GM18499 (cell line): Measurements from ENCODE around the gene CD6.
"Not testable (repeated sequence)": the region's sequence is repeated elsewhere in the genome, so short reads cannot be mapped to it uniquely, and the experiment has no call there.

ENCODE experiments used
- ATAC-seq: cut with Tn5 transposase; IDR thresholded peaks from one replicate; pipeline ENCODE4 v1.9.1; 2021; ENCODE audit warnings: moderate number of reproducible peaks; ENCODE audit not compliant: insufficient read depth, unreplicated experiment

Gene CD6

DNA sequence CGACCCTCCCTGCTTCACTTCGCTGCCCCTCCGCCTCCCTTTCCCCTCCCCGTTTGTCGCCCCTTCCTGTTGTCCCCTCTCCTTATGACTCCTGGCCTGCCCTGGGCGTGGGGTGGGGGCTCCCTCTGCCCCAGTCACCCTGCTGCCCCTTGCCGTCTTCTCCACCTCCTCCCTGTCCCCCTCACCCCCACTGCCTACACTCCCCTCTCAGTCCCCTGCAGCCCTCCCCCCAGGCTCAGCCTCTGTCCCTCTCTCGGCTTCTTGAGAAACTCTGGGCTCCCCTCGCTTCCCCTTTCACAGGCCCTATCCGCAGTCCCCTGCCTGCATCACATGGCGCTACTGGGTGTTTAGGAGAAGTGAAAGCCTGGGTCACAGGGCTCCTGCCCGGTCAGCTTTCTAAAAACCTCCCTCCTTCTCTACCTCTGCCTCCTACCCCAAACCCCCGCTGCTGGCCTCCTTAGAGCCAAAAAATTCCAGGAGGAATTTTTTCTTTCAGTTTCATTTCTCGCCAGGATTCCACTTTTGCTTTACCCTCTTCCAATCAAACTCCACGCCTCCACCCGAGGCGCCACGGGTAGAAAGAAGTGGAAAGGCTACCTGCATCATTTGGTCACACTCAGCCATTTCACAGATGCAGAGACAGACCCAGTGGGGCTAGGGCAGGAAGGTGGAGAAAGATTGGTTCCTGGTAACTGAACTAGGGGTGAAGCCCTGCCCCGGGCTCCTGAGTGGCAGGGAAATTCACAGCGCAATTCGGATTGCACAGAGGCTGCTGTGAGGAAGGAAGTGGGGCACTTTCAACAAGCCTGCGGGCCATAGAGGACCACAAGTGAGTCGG lies 19.4 kb upstream of the CD6 start, which contains the start of gene SLC15A3:
TSS of gene SLC15A3 (minus strand) at position 273 of the 838 bp plus-strand sequence. CDS start 625 bp downstream, outside the sequence.
- peak; percentile 28 for ATAC-seq

DNA sequence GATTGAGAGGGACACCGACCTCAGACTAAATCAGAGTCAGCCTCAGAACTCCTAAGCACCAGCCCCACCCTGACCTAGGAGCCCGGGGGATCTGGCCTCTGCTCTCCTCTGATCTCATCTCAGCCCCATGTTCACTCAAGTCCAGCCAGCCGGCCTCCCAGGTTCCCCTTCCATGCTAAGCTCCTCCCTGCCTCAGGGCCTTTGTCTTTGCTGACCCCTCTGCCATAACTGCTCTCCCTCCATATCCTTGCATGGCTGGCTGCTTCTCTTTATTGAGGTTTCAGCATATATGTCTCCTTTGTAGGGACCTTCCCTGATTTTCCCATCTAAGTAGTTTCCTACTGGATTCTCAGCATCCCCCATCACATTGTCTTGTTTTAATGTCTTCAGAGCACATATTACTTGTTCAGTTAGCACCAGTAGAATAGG lies 18.7 kb upstream of the CD6 start:
- ATAC-seq = no peak

DNA sequence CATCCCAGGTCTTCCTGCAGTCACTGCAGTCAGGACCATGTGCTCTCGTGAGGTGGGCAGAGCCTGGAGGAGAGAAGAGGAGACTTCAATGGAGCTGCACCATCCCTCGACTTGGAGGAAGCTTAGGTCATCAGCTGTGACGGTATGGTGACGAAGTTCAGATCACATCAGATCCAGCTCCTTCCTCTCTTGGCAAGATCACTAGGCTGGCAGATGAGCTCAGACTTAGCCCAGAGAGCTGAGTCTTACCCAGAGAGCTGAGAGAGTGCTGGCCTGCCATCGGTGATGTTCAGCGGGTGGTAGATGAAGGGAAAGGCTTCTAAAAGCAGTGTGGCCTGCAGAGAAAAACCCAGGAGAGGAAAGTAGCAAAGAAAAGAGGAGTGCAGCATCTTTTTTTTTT lies 17.7 kb upstream of the CD6 start:
- ATAC-seq = no peak

DNA sequence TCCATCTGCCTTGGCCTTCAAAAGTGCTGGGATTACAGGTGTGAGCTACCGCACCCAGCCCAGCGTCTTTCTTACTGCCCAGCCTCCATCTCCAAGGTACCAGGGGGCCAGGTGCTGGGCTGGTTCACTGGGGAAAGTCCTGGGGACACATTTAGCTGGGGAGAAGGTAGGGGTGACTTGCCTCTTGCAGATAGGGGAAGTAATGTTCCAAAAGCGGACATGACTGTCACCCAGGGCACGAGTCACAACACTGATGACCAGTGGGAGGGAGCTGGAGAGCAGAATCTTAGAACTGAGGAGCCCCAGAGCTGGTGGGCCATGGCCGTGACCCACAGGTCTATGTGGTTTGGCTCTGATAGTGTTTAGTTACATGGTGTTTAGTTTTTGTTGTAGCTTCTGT lies 17.1 kb upstream of the CD6 start:
- no peak for ATAC-seq

DNA sequence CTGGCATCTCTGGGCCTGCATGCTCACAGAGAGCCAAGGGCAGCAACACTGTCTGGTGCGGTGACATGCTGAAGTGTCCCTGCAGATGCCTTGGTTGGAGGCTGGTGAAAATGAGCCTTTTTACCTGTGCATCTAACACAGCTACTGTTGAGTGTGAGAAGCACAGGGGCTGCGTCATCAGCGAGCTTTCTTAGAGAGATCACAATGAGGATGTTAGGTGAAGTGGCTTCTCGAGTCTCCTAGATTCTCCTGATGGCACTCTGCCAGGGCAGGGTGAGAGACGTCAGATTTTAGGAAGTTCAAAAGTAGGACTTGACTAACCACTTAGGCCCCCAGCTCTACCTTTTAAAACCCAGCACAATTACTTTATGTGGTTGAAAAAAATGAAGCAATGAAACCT lies 15.9 kb upstream of the CD6 start:
- no peak for ATAC-seq

DNA sequence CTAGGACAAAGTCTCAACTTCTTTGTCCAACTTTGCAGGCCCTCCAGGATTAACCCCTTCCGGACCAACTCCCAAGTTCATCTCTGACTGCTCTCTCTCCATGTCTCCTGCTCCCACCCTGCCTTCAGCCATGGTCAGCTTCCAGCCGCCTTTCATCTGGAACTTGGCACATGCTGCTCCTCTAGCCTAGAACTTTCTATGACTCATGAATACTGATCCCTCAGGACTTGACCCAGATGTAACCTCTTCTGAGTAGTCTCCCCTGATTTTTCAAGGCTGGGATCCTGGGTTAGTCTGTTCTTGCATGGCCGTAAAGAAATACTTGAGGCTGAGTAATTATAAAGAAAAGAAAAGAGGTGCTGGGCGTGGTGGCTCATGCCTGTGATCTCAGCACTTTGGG lies 14.3 kb upstream of the CD6 start:
- ATAC-seq = no peak

DNA sequence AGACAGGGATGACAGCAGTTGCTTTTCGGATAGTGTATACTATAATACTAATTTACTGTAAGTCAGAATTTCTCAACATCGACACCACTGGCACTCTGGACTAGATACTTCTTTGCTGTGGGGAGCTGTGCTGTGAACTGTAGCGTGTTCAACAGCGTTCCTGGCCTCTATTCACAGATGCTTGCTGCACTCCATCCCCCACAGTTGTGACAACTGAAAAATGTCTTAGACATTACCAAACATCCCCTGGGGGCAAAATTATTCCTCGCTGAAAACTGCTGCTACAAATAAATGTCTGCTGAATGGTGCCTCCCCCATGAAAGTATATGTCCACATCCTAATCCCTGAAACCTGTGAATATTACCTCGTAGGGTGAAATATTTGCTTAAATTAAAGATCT lies 12.0 kb upstream of the CD6 start:
- ATAC-seq = no peak

DNA sequence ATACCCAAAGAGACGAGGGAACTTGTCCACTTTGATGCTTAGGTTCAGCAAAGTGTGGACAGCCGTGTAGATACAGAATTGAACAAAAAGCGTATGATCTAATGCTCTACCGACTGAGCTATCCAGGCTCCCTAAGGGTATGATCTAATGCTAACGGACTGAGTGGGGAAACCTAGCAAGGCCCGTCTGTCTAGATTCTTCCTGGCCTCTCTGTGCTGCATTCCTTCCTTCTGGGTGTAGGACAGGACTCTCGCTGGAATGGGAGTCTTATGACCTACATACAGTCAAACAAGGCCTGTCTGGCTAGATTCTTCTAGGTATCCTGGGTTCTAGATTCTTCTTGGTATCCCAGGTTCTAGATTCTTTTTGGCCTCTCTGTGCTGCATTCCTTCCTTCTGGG lies 11.1 kb upstream of the CD6 start:
- no peak for ATAC-seq

DNA sequence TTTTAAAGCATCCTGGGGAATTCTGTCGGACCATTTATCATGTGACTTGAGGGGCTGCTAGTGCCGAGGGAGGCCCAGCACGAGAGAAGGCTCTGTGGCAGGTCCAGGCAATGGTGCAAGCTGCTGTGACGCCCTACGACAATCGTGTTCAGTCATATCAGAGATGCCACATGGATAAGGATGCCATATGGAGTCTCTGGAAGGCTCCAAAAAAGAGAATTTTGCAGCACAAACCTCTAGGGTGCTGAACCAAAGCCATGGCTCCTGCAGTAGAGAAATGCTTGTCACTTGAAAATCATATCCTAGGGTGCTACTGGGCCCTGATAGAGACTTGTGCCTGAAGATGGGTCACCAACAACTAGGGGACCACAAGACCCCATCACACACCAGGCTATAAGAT lies 6.7 kb upstream of the CD6 start:
- ATAC-seq = no peak

DNA sequence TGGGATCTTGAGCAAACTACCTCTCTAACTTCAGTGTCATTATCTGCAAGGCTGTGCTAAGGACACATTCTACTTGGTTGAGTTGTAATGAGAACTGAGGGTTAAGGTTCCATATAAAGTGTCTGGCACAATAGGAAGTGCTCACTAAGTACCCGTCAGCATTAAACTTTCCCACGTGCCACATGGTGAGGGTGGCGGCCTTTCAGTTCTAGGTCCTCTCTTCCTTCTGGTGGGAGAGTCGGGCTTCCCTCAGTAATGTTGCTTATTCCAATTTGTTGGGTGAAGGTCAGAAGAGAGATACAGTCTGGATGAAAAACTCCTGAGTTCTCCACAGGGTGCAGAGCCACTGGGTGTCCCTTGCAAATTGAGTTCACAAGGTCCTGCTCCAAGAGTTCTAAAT lies 4.6 kb upstream of the CD6 start:
- no peak for ATAC-seq

DNA sequence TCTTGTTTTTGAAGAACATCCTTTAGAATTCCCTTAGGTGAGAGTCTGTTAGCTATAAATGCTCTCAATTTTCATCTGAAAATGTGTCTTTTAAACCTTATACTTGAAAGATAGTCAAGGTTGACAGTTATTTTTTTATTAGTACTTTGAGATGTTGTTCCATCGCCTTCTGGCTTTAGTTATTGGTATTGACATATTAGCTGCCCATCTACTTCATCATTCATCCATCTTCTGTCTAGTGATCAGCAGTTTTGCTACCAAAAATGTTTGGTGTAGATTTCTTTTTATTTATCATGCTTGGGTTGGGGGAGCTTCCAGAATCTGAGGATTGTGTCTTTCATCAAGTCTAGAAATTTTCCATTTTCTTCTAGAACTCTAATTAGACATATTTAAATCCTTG lies 3.3 kb upstream of the CD6 start:
- no peak for ATAC-seq

DNA sequence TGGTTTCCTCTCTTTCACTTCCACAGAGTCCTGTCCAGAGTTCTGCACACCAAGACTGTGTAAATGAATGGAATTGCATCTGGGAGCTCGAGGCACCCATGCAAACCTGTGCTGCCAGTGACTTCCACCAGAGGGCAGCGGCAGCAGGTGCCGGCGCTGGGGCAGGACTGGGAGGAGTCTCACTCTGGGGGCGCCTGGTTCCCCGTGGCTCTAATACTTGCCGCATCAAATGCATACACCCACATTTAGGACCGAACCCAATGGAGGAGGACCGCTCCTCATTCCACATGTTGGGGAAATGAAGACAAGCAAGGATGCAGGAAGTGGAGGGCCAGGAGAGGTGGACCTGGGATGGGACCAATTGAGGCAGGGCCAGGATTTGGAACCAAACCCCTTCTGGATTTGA lies 1.1 kb upstream of the CD6 start:
- ATAC-seq = no peak

DNA sequence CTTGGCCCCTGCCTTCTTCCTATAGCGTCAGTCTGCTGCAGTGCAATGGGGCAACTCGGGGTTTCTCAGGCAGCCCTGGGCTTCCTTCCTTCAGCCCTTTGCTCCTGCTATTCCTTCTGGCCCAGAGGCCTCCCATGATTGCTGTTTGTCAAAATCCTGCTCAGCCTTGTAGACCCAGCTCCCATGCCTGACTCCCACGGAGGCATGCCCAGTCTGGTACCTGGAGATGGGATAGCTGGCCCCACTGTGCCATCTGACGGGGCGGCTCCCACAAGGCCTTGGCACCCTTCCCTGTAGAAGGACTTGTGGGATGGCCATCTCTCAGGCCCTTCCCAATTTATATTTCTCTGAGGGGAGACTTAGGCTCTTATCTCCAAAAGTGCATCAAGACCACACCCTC lies 590 bp upstream of the CD6 start:
- no peak for ATAC-seq

DNA sequence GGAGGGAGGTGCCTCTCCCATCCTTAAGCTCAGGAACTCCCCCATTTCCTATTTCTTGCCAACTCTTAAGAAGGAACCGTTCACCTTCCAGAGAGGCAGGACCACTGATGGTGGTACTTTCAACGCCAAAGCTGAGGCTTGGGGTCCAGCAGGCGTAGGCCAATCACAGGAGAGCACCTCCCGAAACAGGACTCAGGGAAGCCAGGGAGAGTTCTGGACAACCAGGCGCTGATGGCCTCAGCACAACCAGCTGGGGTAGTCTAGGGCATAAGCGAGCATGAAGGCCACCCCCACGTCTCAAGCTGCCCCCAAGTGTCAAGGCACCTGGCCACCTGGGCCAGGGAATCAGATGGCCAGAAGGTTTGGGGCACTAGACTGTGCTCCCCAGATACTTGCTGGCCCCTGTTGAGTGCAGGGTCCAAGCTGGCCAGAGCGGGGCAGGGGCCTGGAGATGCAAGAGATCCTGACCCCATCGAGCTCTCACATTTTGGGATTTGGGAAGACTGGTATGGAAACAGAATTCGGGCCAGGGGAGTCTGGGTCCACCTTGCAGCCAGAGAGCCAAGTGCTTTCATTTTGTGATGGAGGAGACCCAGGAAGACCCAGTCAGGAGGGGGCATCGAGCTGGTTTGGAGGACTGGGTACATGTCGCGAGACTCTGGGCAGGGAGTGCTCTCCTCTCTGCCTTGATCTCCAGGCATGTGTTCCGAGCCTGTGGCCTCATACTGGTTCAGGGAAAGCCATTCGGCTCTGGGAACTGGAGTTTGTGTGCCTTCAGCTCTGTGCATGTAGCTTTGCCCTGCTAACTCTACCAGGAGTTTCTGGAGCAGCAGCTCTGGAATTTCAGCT lies 926 bp downstream of the CD6 start:
- ATAC-seq = no peak

DNA sequence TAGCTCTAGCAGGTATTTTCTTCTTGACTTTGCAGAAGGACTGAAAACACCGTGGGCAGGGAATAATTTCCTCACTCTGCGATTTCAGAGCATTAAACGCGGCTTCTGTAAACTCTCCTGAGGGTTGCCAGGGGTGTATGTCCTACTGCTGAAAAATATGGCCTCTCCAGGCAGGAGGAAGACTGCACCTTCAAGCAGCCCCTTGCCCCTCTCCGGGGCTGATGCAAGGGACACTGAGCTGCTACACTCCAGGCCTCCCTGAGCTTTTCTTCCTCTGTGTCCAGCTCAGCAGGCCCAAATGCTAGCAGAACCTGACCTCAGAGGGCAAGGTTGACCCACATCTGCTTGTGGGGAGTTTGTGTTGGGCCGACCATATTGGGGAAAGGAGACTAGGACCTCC lies 2.2 kb downstream of the CD6 start:
- no peak for ATAC-seq

DNA sequence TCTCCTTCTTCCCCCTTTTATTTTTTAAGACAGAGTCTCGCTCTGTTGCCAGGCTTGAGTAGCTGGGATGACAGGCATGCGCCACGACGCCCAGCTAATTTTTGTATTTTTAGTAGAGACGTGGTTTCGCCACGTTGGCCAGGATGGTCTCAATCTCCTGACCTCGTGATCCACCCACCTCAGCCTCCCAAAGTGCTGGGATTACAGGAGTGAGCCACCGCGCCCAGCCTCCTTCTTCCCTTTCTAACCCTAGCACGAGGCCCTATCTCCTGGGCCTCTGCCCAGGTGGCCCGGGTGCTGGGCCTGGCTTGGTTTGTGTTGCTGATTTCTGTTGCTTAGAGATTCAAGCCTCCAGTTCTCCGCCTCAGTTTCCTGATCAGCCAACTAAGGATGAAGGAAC lies 2.8 kb downstream of the CD6 start:
- ATAC-seq = not testable (repeated sequence)

DNA sequence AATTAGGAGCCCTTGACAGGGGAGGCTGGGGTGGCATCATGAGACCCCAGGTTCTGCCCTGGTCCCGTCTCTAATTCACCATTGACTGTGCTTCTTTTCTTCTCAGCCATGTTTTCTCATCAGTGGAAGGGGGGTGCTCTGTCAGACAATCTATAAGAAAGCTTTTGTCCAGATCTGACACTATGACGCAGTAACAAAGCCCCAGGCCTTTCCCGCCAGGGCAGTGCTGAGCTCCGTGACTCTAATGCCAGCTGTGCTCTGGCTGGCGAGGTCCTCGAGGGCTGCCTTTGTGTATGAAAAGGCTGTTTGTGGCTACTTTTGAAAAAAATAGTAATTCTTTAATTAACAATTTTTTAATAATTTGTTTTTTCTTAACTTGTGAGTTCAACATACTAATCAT lies 3.2 kb downstream of the CD6 start:
- ATAC-seq = no peak

DNA sequence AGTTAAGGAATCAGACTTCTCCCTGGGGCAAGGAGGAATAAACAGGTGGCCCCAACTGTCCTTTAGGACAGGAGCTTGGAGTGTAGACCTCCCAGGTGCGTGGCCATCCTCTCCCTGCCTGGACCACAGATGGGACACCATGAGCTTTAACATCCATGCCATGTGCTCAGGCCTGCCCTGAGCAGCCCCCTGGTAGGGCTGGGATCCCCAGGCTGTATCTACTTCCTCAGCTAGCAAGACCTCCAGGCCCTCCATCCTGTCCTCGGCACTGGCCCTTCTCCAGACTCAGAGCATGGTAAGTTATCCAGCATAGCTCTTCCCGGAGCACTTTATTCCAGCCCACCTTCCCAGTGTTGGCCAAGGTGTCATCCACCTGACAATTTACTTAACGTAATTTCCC lies 5.7 kb downstream of the CD6 start:
- no peak for ATAC-seq

DNA sequence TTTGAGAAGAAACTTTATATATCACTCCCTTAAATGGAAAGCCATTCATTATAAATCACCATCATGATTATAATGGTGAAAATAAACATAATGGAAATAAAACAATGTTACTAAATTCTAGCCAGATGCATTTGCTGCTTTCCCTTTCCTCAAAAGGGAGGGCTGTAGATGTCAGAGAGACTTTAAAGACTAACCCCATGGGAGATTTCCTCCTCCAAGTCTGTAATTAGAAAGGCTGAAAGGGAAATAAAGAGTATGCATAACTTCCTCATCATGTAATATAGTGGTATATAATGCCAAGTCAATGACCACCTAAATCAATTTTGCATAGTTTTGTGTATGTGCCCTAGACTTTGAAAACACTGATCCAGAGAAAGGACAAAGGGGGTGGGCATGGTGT lies 6.4 kb downstream of the CD6 start:
- no peak for ATAC-seq

DNA sequence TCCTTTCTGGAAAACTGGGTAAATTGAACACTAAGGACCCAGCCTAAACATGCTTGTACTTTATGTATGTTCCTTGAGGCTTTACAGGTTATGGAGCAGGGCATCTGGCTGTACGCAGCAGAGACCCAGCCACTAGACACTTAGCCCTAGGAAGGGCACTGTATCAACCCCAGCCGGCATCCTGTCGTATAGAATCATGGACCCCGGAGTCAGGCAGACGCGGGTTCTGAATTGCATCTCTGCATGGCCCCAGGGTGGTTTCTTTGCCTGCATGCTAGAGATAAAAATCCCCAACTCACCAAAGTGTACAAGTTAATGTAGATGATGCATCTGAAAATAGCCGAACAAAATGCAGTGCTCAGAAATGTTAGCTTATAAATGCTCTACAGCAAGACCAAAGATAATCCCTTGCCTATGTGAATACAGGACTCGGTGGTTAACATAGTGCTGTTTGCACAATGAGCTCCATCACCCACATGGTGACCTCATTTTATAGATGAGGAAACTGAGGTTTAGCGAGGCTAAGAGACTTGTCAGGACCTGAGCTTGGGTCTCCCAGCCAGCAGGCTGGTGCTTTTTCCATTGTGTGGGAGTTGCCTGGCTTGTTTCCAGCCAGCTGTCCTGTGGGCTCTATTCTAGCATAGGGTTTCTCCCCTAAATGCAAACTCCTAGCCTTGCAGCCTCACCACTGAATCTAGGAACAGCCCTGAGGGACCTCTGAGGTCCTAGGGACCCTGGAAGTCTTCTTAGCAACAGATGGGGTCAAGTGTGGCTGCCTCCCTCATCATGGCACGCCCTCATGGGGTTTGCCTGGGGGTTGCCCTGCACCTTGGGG lies 7.3 kb downstream of the CD6 start:
- no peak for ATAC-seq

DNA sequence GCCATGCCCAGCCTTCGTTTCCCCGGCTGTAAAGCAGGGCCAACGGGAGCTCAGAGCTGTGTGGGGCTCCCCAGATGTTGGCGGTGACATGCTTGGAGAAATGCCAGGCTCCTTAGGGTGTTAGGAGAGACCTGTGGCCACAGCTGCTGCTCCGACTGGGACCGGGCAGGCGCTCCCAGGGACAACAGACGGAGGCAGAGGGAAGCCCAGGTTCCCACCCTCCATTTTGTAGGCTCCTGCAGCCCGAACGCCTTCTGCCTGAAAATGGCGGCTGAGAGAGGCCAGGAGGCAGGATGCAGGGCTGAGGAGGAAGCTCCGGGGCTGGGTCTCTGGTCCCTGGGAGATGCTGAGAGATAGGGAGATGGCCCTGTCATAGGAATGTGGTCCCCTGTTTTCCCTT lies 10.0 kb downstream of the CD6 start:
- ATAC-seq = no peak
